GM19467 (cell line): ENCODE measurements around the gene ISM2.

ENCODE experiments used
- ATAC-seq: cut with Tn5 transposase; IDR thresholded peaks from one replicate; pipeline ENCODE4 v1.9.1; 2021; ENCODE audit warnings: mild to moderate bottlenecking, moderate library complexity; ENCODE audit not compliant: unreplicated experiment

Gene ISM2

DNA sequence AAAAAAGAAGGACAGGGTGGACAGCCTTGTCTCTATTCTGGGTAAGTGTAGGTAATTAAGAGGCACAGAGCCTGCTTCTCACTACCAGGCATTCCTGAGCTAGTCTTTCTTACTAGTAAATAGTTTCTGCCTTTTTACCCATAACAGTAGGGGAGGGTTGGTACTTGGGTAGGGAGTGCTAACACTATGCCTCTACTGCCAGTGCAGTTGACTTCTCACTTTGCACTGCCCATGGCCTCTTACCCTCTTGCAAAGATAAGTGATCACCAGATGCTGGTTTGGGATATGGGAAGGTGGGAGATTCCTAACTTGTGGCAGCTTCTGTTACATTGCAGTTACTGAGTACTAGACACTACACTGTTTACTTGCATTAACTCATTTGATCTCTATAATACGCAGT lies 29.1 kb downstream of the ISM2 start:
- no peak for ATAC-seq

DNA sequence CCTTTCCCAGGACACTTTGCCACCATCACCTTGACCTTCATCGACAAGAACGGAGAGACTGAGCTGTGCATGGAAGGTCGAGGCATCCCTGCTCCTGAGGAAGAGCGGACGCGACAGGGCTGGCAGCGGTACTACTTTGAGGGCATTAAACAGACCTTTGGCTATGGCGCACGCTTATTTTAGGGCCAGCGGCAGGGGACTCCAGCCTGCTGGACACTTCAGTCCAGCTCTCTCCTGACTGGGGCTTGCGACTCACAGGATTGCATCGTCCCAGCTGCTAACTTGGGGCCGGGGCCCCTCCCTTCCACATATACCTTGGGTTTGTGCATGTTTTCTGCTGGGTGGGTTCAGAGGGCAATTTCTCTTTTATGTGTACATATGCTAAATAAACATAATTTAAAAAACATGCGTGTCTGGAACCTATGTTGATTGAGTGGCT lies 29.5 kb downstream of the ISM2 start:
- ATAC-seq = no peak

GRCh38 chr14:77467801-77468200 lies 30.8 kb downstream of the ISM2 start:
- no peak for ATAC-seq

- no peak for ATAC-seq
Measured at GRCh38 chr14:77459072-77459723, 39.4 kb downstream of the ISM2 start.

DNA sequence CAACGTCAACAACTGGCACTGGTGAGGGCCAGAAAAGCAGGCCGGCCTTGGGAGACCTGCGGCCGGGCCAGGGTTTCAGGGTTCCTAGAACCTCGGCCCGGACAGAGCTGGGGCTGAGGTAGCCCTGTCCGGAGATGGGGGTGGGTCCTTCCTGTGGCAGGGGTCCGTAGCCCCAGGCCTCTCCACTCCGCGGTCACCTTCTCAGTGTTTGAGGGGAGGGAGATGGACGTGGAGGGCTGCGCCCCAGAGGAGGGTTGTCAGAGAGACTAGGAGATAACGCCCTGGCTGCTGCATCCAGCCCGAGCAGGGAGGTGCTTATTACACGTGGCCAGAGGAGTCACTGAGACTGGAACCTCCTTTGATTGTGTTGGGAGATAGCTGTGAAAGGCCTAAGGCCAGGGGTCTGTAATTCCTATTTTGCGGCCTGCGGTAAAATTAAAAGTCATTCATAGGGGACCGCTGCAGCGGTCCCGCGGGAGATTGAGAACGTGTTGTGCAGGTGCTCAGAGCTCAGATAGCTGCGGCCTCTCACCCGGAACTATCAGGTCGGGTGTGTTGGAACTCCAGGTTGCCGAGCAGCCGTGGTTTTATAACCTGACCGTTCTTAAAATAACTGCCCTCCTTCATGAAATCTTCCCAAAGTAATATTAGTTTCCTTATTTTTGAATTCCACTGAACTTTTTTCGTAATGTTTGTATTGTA lies 40.2 kb downstream of the ISM2 start:
- ATAC-seq = peak; percentile 12

DNA sequence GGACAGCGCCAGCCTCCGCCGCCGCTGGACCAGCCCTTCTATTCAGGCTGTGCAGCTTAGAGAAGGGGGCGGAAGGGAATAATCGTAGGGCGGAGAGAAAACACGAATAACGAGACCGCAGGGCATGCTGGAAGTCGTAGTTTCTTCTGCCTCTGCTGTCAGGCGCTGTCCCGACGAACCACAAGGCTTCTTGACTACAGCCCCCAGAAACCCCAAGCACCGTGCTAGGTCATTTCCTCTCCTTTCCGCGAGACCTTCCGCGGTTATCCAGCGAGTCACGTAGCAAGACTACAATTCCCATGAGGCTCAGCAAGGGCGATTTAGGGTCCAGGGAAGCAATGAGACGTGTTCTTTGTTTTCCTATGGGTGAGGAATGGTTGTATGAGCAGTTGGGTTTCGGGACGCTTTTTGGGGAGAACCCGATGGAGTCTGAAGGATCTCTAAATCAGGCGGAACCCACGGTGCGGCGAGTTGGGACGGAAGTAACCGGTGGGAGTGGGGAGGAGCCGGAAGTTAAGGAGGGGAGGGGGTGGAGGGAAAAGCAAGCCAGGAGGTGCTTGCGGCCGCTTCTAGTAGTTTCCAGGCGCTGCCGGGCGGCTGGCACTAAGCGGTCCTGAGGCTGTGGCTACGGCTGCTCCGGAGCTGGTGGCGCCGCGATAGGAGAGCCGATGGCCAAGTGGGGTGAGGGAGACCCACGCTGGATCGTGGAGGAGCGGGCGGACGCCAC lies 40.9 kb downstream of the ISM2 start, which contains the start of the genes AHSA1 and VIPAS39:
AHSA1 (plus strand) TSS at position 572 of the 727 bp plus-strand sequence; CDS start at position 669, 97 bp downstream.
VIPAS39 (minus strand) TSS at position 80 of the 727 bp plus-strand sequence. CDS start 3,499 bp downstream, outside the sequence.
- peak; percentile 87 for ATAC-seq

DNA sequence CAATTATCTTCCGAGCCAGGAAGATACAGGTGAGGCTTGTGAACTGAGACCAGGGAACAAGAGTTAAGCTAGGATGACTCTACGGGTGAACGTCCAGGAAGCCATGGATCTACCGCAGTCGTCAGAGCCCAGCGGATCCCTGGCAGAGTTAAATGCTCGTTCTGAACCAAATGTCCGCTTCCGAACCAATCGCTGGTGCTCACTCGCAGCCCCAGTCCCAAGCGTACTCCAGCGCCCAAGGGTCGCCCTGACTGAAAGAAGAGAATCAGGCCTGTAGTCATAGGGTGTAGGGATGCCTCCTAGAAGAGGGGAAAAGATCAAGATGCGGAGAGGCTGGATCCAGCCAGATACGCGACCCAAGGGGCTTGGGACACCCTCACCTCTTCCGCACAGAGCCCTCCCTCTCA lies 41.5 kb downstream of the ISM2 start:
- peak; percentile 10 for ATAC-seq

- ATAC-seq = no peak
Measured at GRCh38 chr14:77455966-77456640, 42.5 kb downstream of the ISM2 start.

DNA sequence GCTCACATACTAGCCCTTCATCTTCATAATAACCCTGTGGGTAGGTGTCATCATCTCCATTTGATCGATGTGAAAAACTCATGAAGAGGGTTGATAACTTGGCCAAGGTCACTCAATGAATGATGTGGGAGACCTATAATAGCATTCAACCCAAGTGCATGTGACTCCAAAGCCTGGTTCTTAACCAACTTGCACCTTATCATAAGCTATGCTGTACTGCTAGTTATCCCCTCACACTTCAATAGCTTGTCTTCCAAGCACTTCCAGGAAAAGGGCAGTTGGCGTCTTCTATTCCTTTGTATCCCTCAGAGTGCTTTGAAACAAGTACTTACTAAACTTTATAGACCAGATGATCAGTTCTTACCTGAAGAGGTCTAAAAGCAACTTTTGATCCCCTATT lies 56.4 kb downstream of the ISM2 start:
- ATAC-seq = no peak

DNA sequence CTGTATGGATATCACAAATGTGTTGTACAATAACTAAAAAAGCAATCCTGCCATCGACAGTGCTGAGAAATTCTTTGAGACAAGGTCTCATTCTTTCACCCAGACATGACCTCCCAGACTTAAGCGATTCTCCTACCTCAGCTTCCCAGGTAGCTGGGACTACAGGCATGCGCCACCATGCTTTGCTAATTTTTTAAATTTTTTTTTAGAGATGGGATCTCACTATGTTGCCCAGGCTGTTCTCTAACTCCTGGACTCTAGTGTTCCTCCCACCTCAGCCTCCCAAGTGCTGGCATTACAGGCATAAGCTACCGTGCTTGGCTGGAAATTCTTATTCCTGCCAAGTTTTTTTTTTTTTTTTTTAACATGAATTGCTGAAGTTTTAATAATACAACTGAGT lies 58.8 kb downstream of the ISM2 start:
- no peak for ATAC-seq

- no peak for ATAC-seq
Measured at GRCh38 chr14:77438596-77438995, 60.0 kb downstream of the ISM2 start.

DNA sequence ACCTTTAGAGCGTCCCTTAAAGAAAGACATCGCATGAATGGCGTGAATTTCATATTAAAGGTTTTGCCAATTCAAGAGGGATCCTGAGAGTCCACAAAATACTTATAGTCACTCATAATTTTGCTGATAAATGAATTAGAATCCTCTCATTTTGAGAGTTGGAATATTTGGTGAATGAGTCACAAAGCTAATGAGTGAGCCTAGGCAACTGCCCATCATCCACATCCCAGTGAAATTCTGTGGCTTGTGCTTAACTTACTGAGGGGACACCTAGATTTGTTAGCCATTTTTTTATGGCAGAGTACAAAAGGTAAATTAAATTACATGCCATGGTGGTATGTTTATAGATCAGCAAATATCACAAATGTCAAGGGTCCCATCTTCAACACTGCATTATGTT lies 62.6 kb downstream of the ISM2 start:
- ATAC-seq = no peak

DNA sequence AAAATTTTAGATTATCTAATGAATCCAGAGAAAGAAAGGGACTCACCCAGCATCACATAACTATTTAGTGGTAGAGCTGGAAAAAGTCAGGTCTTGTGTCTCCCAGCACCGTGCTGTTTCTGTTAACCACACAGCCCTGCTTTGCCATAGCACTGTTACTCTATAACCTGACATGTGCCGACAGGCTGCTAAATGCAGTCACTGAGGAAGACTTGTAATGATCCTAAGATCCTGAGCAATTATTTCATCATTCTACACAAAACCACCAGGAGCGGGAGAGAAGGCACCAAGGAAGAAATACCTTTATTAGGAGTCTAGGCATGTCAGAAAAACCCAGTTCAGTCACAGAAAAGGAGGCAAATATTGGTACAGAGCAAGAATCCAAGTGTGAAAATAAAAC lies 72.2 kb downstream of the ISM2 start:
- no peak for ATAC-seq

DNA sequence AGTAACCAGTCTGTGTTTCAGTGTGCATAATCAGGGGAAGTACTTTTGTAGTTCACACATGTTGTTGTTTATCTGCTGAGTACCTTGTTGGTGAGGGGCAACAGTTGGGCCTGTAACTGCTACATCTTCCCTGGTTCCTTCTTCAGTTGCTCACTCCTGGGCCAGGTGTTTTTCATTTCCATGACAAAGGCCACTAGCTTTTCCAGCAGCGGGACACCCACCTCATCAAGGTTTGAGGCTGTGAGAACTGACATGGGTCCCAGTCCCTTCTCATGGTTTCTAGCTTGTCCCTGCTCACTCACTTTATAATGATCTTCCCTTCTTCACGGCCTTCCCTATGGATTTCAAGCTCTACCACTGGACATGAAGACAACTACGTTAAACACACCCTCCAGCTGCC lies 73.8 kb downstream of the ISM2 start:
- ATAC-seq = no peak
